AG09309 (cell line): ENCODE data around the gene DISC1.

Experiments
- DNase-seq: peaks from one replicate; pipeline ENCODE4 v3.0.0-alpha.2; 2010; ENCODE audit warnings: low read depth
- H3K4me3 ChIP-seq: 2 replicates; pipeline ENCODE4 v1.5.1; 2011; ENCODE audit warnings: mild to moderate bottlenecking, low read depth, low read length, moderate library complexity; ENCODE audit not compliant: control insufficient read depth
- CTCF ChIP-seq: IDR thresholded peaks from 2 replicates; pipeline ENCODE4 v1.5.1; 2011; ENCODE audit warnings: mild to moderate bottlenecking, low read depth, low read length, inconsistent platforms; ENCODE audit not compliant: insufficient read depth, control insufficient read depth; ENCODE audit errors: missing control alignments

Gene DISC1

GRCh38 chr1:232066521-232066920 lies 439.9 kb downstream of the DISC1 start:
- no peak for TF ChIP-seq CTCF
- no peak for DNase-seq
- H3K4me3 ChIP-seq: no peak overlapping the region

- no peak for TF ChIP-seq CTCF
- DNase-seq: no peak
- no peak overlapping the region for H3K4me3 ChIP-seq
These were observed 447.7 kb downstream of the DISC1 start for GRCh38 chr1:232074265-232074664.

GRCh38 chr1:232077809-232078208 lies 451.2 kb downstream of the DISC1 start:
- no peak overlapping the region for H3K4me3 ChIP-seq
- TF ChIP-seq CTCF: no peak
- DNase-seq: no peak

GRCh38 chr1:232084584-232085223 lies 458.1 kb downstream of the DISC1 start:
- H3K4me3 ChIP-seq: no peak overlapping the region
- DNase-seq: no peak
- TF ChIP-seq CTCF: no peak

GRCh38 chr1:232090816-232091215 lies 464.2 kb downstream of the DISC1 start:
- no peak for DNase-seq
- no peak for TF ChIP-seq CTCF
- H3K4me3 ChIP-seq: no peak overlapping the region
